Activated CD8-positive, alpha-beta memory T cell treated with anti-CD3 and anti-CD28 coated beads for 4 hours (primary cell): Measurements from ENCODE around the gene IRF9.

ENCODE experiments used
- DNase-seq, 2 donors: peaks; one replicate each; pipeline ENCODE4 v3.0.0-alpha.2; 2020; ENCODE audit warnings: low read depth in 2 of 2

IRF9 gene

GRCh38 chr14:24160850-24161804 lies at the start of gene IRF9:
IRF9 (plus strand) TSS chr14:24161265; CDS start chr14:24162145, 880 bp downstream.
- DNase-seq, result peak; percentile 94 to 96

- DNase-seq, result no peak
These were observed 47.7 kb upstream of the IRF9 start for GRCh38 chr14:24113379-24113800.

- DNase-seq, result peak; percentile 45 to 51
These were observed 47.1 kb upstream of the IRF9 start for GRCh38 chr14:24113801-24114531.

GRCh38 chr14:24114532-24115421 lies 46.3 kb upstream of the IRF9 start, which contains the start of the genes DCAF11 and NRL:
DCAF11 (plus strand) TSS chr14:24114777; CDS start chr14:24115595, 818 bp downstream.
NRL (minus strand) TSS chr14:24114949; CDS start chr14:24082848, 32,101 bp downstream.
- peak; percentile 96 to 98 for DNase-seq

GRCh38 chr14:24115422-24116127 lies 45.5 kb upstream of the IRF9 start:
- DNase-seq, result no peak

GRCh38 chr14:24116128-24116814 lies 44.8 kb upstream of the IRF9 start:
- DNase-seq, result no peak

GRCh38 chr14:24117179-24117578 lies 43.9 kb upstream of the IRF9 start:
- DNase-seq, result no peak

GRCh38 chr14:24119691-24120090 lies 41.4 kb upstream of the IRF9 start:
- DNase-seq, result no peak

GRCh38 chr14:24121210-24121609 lies 39.9 kb upstream of the IRF9 start:
- DNase-seq, result no peak

- DNase-seq, result no peak
These were observed 38.6 kb upstream of the IRF9 start for GRCh38 chr14:24122416-24122815.

- no peak for DNase-seq
These were observed 38.2 kb upstream of the IRF9 start for GRCh38 chr14:24122898-24123297.

GRCh38 chr14:24123424-24124417 lies 37.3 kb upstream of the IRF9 start:
- DNase-seq, result no peak

GRCh38 chr14:24126939-24127338 lies 34.1 kb upstream of the IRF9 start:
- DNase-seq, result no peak

- no peak for DNase-seq
These were observed 33.4 kb upstream of the IRF9 start for GRCh38 chr14:24127673-24128072.

- no peak for DNase-seq
These were observed 31.6 kb upstream of the IRF9 start for GRCh38 chr14:24129410-24129998.

GRCh38 chr14:24130380-24130716 lies 30.7 kb upstream of the IRF9 start, which contains the start of gene FITM1:
FITM1 (plus strand) TSS chr14:24130659; CDS start chr14:24131564, 905 bp downstream.
- no peak for DNase-seq

- DNase-seq, result no peak
These were observed 30.1 kb upstream of the IRF9 start for GRCh38 chr14:24130717-24131548.

GRCh38 chr14:24131549-24131966 lies 29.5 kb upstream of the IRF9 start:
- no peak for DNase-seq
